K562 (cell line): ENCODE measurements around the gene HFE. TPM values are rescaled to one million over a fixed set of nuclear protein-coding genes. Genes with fewer than 3 reads are reported as not detected.

Experiments
- CTCFL ChIP-seq: IDR thresholded peaks from 2 replicates; pipeline ENCODE4 v1.6.1; 2011; ENCODE audit warnings: borderline replicate concordance, low read depth, mild to moderate bottlenecking, moderate library complexity, low read length; ENCODE audit not compliant: insufficient read depth, poor library complexity, severe bottlenecking
- ELF1 ChIP-seq: fragments of 200-800 bp; sonication (Bioruptor generic); IDR thresholded peaks from 2 replicates; pipeline ENCODE4 v1.6.1; 2016; ENCODE audit warnings: missing genetic modification characterization, missing compliant biosample characterization
- EP400 ChIP-seq: fragments of 450-650 bp; IDR thresholded peaks from 2 replicates; pipeline ENCODE4 v1.6.1; 2017; ENCODE audit warnings: antibody characterized with exemption, mild to moderate bottlenecking, moderate library complexity
- JUND ChIP-seq, 2 experiments: IDR thresholded peaks; 2 replicates in 1 of 2; 3 replicates in 1 of 2; pipeline ENCODE4 v1.6.1; 2011; ENCODE audit warnings: borderline replicate concordance in 2 of 2, low read depth in 2 of 2, low read length in 2 of 2, improper control_type of control experiment in 1 of 2, missing biosample characterization in 1 of 2, missing genetic modification characterization in 1 of 2, missing genetic modification reagents in 1 of 2
- KDM4B ChIP-seq, 2 experiments: fragments of 450-650 bp in 1 of 2; sonication (generic) in 1 of 2; IDR thresholded peaks; 2 replicates each; pipeline ENCODE4 v1.6.1; 2016 to 2017; ENCODE audit warnings: borderline replicate concordance in 2 of 2, antibody characterized with exemption in 1 of 2, low read depth in 1 of 2, mild to moderate bottlenecking in 1 of 2
- MYNN ChIP-seq, 2 experiments: sonication (generic); formaldehyde crosslinking in 1 of 2; IDR thresholded peaks; 2 replicates each; pipeline versions ENCODE4 v1.5.0 to v1.6.1; 2016 to 2020; ENCODE audit warnings: antibody characterized with exemption in 1 of 2, missing genetic modification reagents in 1 of 2
- NFE2 ChIP-seq: IDR thresholded peaks from 2 replicates; pipeline ENCODE4 v1.6.1; 2014; ENCODE audit warnings: antibody characterized with exemption, low read depth
- NR2F6 ChIP-seq: fragments of 450-650 bp; formaldehyde crosslinking; IDR thresholded peaks from 2 replicates; pipeline ENCODE4 v1.4.0; 2020; ENCODE audit warnings: mild to moderate bottlenecking
- PCBP2 ChIP-seq: fragments of 200-400 bp; formaldehyde crosslinking; IDR thresholded peaks from 2 replicates; pipeline ENCODE4 v1.6.1; 2018; ENCODE audit warnings: low read length, low read depth, mild to moderate bottlenecking, moderate library complexity; ENCODE audit not compliant: poor library complexity, severe bottlenecking
- PHF20 ChIP-seq: fragments of 450-650 bp; IDR thresholded peaks from 2 replicates; pipeline ENCODE4 v1.6.1; 2018; ENCODE audit not compliant: partially characterized antibody
- RBBP5 ChIP-seq: fragments of 200-600 bp; sonication (generic); IDR thresholded peaks from 2 replicates; pipeline ENCODE4 v1.6.1; 2012; ENCODE audit warnings: borderline replicate concordance, mild to moderate bottlenecking, low read length, control low read depth, inconsistent platforms; ENCODE audit not compliant: insufficient read depth, poor library complexity, severe bottlenecking
- RBM34 ChIP-seq: fragments of 200-400 bp; formaldehyde crosslinking; IDR thresholded peaks from 2 replicates; pipeline ENCODE4 v1.6.1; 2018; ENCODE audit warnings: low read length, borderline replicate concordance; ENCODE audit not compliant: insufficient read depth
- SLC30A9 ChIP-seq: fragments of 250-450 bp; sonication (Bioruptor Pico); IDR thresholded peaks from 2 replicates; pipeline ENCODE4 v1.8.0; 2022; ENCODE audit warnings: mild to moderate bottlenecking, moderate library complexity
- SNIP1 ChIP-seq: fragments of 450-650 bp; IDR thresholded peaks from 2 replicates; pipeline ENCODE4 v1.7.1; 2017; ENCODE audit warnings: low read depth, mild to moderate bottlenecking
- SRF ChIP-seq, 2 experiments: fragments of 250-450, 450-650 bp in 1 of 2; sonication (Bioruptor Pico) in 1 of 2; sonication (generic) in 1 of 2; formaldehyde crosslinking; IDR thresholded peaks; 2 replicates each; pipeline versions ENCODE4 v1.5.0 to v1.5.1; 2020 to 2022; ENCODE audit warnings: mild to moderate bottlenecking in 1 of 2, missing genetic modification reagents in 1 of 2
- THAP12 ChIP-seq: fragments of 250-450 bp; sonication (Bioruptor Pico); IDR thresholded peaks from 2 replicates; pipeline ENCODE4 v1.9.0; 2021; ENCODE audit warnings: mild to moderate bottlenecking, inconsistent platforms
- ZMIZ1 ChIP-seq, 2 experiments: fragments of 150-350 bp in 1 of 2; IDR thresholded peaks; 2 replicates each; pipeline ENCODE4 v1.6.1; 2012 to 2016; ENCODE audit warnings: low read depth in 2 of 2, low read length in 2 of 2, mild to moderate bottlenecking in 1 of 2, moderate library complexity in 1 of 2
- ZNF184 ChIP-seq: sonication (generic); formaldehyde crosslinking; IDR thresholded peaks from 2 replicates; pipeline ENCODE4 v1.5.0; 2020; ENCODE audit warnings: missing genetic modification reagents
- polyA plus RNA-seq, 8 experiments: library from polyadenylated mRNA; depleted of rRNA in 4 of 8; stranded (reverse) in 5 of 8; unstranded in 3 of 8; fragments of >200 nt; fragmentation: Nextera tagmentation in 2 of 8; fragmentation: Illumina TruSeq in 1 of 8; extraction: Ambion mirVana in 2 of 8; extraction: Trizol in 1 of 8; gene quantifications; 2 replicates each; pipeline versions ENCODE4 v1.2.1 to v1.2.3, GENCODE V29; 2011 to 2014; ENCODE audit warnings: inconsistent platforms in 1 of 8, missing spikeins in 1 of 8
- total RNA-seq, 7 experiments: library from RNA; depleted of rRNA in 6 of 7; stranded (reverse); fragments of >200 nt in 6 of 7; fragmentation: Illumina TruSeq in 2 of 7; extraction: Trizol in 2 of 7; gene quantifications; 2 replicates each; pipeline versions ENCODE4 v1.2.1 to v1.2.3, GENCODE V29; 2011 to 2021; ENCODE audit warnings: low replicate concordance in 1 of 7

The HFE gene
- total and polyA plus RNA-seq, 9 of the 15 experiments (the other 6 are each of a cell fraction or from before 2014, with no cell fraction given): 0.14 to 1.2 (median 0.76) TPM

- TF ChIP-seq JUND (IDR thresholded peaks at IDR 0.05; ENCODE audit: borderline replicate concordance, low read depth, low read length) (peak; percentile 68), JUND (tag; IDR thresholded peaks at IDR 0.05; ENCODE audit: borderline replicate concordance, low read depth, low read length) (peak; percentile 62; the same call in 1 of the 3 replicates), ZNF184 (CRISPR knock-in tag) (no peak), ELF1 (tag) (peak; percentile 88), NR2F6 (CRISPR knock-in tag) (peak; percentile 63; the same call in 1 of the 2 replicates), EP400 (peak; percentile 96), RBM34 (no peak), RBBP5 (peak; percentile 55), NFE2 (peak; percentile 77), SLC30A9 (no peak), MYNN (IDR thresholded peaks at IDR 0.05) (peak; percentile 79), MYNN (CRISPR knock-in tag; IDR thresholded peaks at IDR 0.05) (no peak), SRF (CRISPR knock-in tag; IDR thresholded peaks at IDR 0.05) (peak; percentile 67 to 77; a peak in 1 of 4 replicates), PHF20 (peak; percentile 91), ZMIZ1 (IDR thresholded peaks at IDR 0.05; ENCODE audit: low read depth in 2 of 2, low read length in 2 of 2) (peak in 1 of 2 experiments; percentile 95; a peak in 2 of 4 replicates), CTCFL (no peak), THAP12 (peak; percentile 97), KDM4B (IDR thresholded peaks at IDR 0.05; ENCODE audit: borderline replicate concordance in 2 of 2, low read depth in 1 of 2) (peak in 1 of 2 experiments; percentile 96; a peak in 2 of 4 replicates), SNIP1 (no peak; the same call in 1 of the 2 replicates), PCBP2 (no peak)
These were observed 16.7 kb downstream of the HFE start (continued) for GRCh38 chr6:26103770-26104456.
